ENCODE results near the gene LGR4. TPM values are rescaled to one million over a fixed set of nuclear protein-coding genes. Genes with fewer than 3 reads are reported as not detected.

Gene LGR4
- total and polyA plus RNA-seq, 2 of the 13 experiments (the other 11 are each of a cell fraction or from before 2014, with no cell fraction given): 42.1 to 68.7 TPM

DNA sequence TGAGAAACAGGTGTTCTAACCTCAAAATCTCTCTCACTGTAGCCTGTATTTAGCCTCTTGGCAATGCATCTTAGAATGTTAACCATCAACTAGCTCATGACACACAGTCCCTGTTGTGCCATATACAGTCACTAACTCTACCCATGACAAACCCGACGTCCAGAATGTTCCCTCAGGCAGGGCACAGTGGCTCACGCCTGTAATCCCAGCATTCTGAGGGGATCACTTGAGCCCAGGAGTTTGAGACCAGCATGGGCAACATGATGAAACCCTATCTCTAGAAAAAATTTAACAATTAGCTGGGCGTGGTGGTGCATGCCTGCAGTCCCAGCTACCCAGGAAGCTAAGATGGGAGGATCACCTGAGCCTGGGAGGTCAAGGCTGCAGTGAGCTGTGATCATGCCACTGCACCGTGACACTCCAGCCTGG, 91.3 kb downstream of the LGR4 start:
- ATAC-seq (no peak), DNase-seq (ENCODE audit: low spot score) (no peak), FAIRE-seq (no peak)
- intact Hi-C loops (cut with micrococcal nuclease; ENCODE audit: unreplicated experiment): no loop called here
- Histone ChIP-seq H3K27ac (ENCODE audit: extremely low read length, insufficient read depth, low read length) (no peak overlapping the region), H3K9ac (ENCODE audit: insufficient read depth, low read depth, low read length) (no peak overlapping the region), H3K36me3 (replicated peaks in 1 of 2; ENCODE audit: control insufficient read depth in 1 of 2, insufficient read depth in 2 of 2, low read length in 2 of 2) (peaks cover 18 to 72% of the 10 kb centered on the region in 2 experiments), H3K9me3 (ENCODE audit: low read length) (no peaks in the 10 kb centered on the region), H3K79me2 (ENCODE audit: insufficient read depth, low read length) (no peaks in the 10 kb centered on the region), H2AFZ (ENCODE audit: low read length) (no peak overlapping the region), H3K27me3 (ENCODE audit: control insufficient read depth in 1 of 2, insufficient read depth in 2 of 2, low read length in 2 of 2) (no peaks in the 10 kb centered on the region), H3K4me2 (ENCODE audit: low read depth, low read length) (no peak overlapping the region), H3K4me1 (ENCODE audit: insufficient read depth, low read length) (peaks cover 17% of the 10 kb centered on the region), H4K20me1 (ENCODE audit: insufficient read depth, low read length) (no peaks in the 10 kb centered on the region), H3K4me3 (replicated peaks in 1 of 3; ENCODE audit: insufficient read depth in 1 of 3, low read depth in 2 of 3, low read length in 3 of 3) (no peak overlapping the region)
- in situ Hi-C loops (cut with HindIII; ENCODE audit: extremely low pct_ligation_motif_present, low pct_unique_long_range_greater_than_20kb): no loop called here
- POLR2A ChIA-PET: interaction anchor here (1.1 to 2.6 kb wide), 3 partner anchors 15 to 92 kb away, joined by 4 to 10 read pairs (median 4); partner anchors contain the start of gene LGR4
- BruUV-seq (replicated peaks): no TSS peak
- WGBS (ENCODE audit: low lambda C conversion rate): 86% methylated on average over 5 of the region's 5 CpGs
- no peak for TF ChIP-seq ONECUT2 (CRISPR knock-in tag; IDR thresholded peaks at IDR 0.05)
- TF ChIP-seq FOXK2 (IDR thresholded peaks at IDR 0.05): no peak
- TF ChIP-seq ZNF329 (CRISPR knock-in tag; IDR thresholded peaks at IDR 0.05; ENCODE audit: low read depth): no peak
- TF ChIP-seq, protein P1, sequence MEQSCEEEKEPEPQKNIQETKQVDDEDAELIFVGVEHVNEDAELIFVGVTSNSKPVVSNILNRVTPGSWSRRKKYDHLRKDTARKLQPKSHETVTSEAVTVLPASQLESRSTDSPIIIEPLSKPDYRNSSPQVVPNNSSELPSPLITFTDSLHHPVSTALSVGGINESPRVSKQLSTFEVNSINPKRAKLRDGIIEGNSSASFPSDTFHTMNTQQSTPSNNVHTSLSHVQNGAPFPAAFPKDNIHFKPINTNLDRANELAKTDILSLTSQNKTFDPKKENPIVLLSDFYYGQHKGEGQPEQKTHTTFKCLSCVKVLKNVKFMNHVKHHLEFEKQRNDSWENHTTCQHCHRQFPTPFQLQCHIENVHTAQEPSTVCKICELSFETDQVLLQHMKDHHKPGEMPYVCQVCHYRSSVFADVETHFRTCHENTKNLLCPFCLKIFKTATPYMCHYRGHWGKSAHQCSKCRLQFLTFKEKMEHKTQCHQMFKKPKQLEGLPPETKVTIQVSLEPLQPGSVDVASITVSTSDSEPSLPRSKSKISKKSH (CRISPR knock-in tag; IDR thresholded peaks at IDR 0.05; ENCODE audit: borderline replicate concordance): no peak
- TF ChIP-seq ZNF891 (CRISPR knock-in tag; IDR thresholded peaks at IDR 0.05): no peak
- no peak for TF ChIP-seq ZNF510 (CRISPR knock-in tag; IDR thresholded peaks at IDR 0.05; ENCODE audit: low read depth)
- no peak for TF ChIP-seq NCOA5 (CRISPR knock-in tag; IDR thresholded peaks at IDR 0.05)
- TF ChIP-seq, protein P2, sequence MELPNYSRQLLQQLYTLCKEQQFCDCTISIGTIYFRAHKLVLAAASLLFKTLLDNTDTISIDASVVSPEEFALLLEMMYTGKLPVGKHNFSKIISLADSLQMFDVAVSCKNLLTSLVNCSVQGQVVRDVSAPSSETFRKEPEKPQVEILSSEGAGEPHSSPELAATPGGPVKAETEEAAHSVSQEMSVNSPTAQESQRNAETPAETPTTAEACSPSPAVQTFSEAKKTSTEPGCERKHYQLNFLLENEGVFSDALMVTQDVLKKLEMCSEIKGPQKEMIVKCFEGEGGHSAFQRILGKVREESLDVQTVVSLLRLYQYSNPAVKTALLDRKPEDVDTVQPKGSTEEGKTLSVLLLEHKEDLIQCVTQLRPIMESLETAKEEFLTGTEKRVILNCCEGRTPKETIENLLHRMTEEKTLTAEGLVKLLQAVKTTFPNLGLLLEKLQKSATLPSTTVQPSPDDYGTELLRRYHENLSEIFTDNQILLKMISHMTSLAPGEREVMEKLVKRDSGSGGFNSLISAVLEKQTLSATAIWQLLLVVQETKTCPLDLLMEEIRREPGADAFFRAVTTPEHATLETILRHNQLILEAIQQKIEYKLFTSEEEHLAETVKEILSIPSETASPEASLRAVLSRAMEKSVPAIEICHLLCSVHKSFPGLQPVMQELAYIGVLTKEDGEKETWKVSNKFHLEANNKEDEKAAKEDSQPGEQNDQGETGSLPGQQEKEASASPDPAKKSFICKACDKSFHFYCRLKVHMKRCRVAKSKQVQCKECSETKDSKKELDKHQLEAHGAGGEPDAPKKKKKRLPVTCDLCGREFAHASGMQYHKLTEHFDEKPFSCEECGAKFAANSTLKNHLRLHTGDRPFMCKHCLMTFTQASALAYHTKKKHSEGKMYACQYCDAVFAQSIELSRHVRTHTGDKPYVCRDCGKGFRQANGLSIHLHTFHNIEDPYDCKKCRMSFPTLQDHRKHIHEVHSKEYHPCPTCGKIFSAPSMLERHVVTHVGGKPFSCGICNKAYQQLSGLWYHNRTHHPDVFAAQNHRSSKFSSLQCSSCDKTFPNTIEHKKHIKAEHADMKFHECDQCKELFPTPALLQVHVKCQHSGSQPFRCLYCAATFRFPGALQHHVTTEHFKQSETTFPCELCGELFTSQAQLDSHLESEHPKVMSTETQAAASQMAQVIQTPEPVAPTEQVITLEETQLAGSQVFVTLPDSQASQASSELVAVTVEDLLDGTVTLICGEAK (IDR thresholded peaks at IDR 0.05): no peak
- TF ChIP-seq, protein P2 (CRISPR knock-in tag; IDR thresholded peaks at IDR 0.05): no peak
- no peak for TF ChIP-seq HNRNPL (IDR thresholded peaks at IDR 0.05; ENCODE audit: low read depth, low read length)
- TF ChIP-seq ZBTB7B (CRISPR knock-in tag; IDR thresholded peaks at IDR 0.05): no peak
- TF ChIP-seq, protein P3, sequence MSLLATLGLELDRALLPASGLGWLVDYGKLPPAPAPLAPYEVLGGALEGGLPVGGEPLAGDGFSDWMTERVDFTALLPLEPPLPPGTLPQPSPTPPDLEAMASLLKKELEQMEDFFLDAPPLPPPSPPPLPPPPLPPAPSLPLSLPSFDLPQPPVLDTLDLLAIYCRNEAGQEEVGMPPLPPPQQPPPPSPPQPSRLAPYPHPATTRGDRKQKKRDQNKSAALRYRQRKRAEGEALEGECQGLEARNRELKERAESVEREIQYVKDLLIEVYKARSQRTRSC (CRISPR knock-in tag; IDR thresholded peaks at IDR 0.05; ENCODE audit: low read depth): no peak
- TF ChIP-seq IRF2 (CRISPR knock-in tag; IDR thresholded peaks at IDR 0.05): no peak
- TF ChIP-seq ZNF678 (CRISPR knock-in tag; IDR thresholded peaks at IDR 0.05): no peak
- CTCF ChIA-PET (ENCODE audit: low intra/inter-chr PET ratio, low total read pairs): no interaction called here

All from HepG2 (cell line).